ENCODE results near the gene NABP2.

DNA sequence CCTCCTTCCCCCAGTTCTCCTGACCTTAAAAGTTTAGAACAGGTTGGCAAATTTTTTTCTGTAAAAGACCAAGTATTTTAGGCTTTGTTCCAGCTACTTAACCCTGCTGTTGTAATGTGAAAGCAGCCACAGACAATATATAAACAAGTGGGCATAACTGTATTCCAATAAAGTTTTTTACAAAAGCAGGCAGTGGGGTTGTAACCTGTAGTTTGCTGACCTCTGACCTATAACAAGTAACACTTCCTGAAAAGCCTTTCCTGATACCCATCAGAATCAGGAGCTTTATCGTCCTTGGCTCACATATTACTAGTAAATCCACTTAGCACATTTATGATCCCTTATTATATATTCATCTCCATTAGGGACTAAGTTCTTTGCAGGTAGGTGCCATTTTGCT is 21.8 kb upstream of the NABP2 start:
- TF ChIP-seq, protein P1, sequence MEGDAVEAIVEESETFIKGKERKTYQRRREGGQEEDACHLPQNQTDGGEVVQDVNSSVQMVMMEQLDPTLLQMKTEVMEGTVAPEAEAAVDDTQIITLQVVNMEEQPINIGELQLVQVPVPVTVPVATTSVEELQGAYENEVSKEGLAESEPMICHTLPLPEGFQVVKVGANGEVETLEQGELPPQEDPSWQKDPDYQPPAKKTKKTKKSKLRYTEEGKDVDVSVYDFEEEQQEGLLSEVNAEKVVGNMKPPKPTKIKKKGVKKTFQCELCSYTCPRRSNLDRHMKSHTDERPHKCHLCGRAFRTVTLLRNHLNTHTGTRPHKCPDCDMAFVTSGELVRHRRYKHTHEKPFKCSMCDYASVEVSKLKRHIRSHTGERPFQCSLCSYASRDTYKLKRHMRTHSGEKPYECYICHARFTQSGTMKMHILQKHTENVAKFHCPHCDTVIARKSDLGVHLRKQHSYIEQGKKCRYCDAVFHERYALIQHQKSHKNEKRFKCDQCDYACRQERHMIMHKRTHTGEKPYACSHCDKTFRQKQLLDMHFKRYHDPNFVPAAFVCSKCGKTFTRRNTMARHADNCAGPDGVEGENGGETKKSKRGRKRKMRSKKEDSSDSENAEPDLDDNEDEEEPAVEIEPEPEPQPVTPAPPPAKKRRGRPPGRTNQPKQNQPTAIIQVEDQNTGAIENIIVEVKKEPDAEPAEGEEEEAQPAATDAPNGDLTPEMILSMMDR (IDR thresholded peaks at IDR 0.05): no peak
- no peak for TF ChIP-seq EZH2 (IDR thresholded peaks at IDR 0.05; ENCODE audit: borderline replicate concordance, insufficient read depth, low read depth, low read length, poor library complexity, severe bottlenecking)

Measured in B cell (primary cell).